22Rv1 (cell line): ENCODE measurements around the gene C3orf38.

Experiments used
- H3K27ac ChIP-seq: fragments of 450-650 bp; 2 replicates; pipeline ENCODE4 v1.5.1; 2017
- ZFX ChIP-seq: fragments of 450-650 bp; IDR thresholded peaks from 2 replicates; pipeline ENCODE4 v1.6.1; 2017; ENCODE audit warnings: antibody characterized with exemption, borderline replicate concordance
- TF ChIP-seq, protein P1 (sequence below): fragments of 450-650 bp; IDR thresholded peaks from 2 replicates; pipeline ENCODE4 v1.5.1; 2017; ENCODE audit warnings: mild to moderate bottlenecking

Gene C3orf38

DNA sequence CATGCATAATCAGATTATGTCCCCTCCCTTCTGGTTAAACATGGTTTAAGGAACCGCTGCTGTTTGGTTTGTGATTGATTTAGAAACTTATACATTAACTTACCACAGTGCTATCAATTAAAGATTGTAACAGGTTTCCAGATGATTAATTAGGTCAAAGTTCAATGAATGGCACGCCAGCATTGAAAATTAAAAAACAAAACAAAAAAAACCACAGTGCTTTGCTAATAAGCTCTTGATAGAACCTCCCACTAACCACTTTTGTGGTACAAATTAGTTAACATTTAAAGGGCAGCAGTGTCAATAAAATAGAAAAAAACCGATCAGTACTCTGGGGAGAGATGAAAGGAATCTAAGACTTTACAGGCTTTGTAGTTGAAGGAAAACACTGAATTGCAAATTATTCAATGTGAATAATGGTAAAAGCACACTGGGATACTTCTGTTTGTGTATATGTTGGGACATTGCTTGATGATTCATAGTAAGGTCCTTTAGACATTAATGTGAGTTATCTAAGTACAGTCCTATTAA is 7.6 kb upstream of the C3orf38 start:
- no peak overlapping the region for H3K27ac ChIP-seq

DNA sequence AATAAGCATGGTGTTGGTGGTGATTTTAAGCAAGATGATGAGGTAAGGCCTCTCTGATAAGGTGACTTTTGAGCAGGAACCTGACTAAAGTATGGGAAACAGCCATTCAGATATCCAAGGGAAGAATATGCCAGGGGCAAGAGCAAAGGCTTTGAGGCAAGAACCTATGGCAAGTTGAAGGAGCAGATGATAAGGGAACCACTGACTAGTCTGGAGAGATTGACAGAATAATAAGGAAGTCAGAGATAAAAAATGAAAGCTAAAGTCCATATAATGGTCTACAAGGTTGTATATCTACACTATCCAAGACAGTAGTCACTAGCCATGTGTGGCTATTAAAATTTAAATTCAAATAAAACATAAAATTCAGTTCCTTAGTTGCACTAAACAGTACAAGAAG is 2.5 kb upstream of the C3orf38 start:
- no peak overlapping the region for H3K27ac ChIP-seq
- TF ChIP-seq, protein P1, sequence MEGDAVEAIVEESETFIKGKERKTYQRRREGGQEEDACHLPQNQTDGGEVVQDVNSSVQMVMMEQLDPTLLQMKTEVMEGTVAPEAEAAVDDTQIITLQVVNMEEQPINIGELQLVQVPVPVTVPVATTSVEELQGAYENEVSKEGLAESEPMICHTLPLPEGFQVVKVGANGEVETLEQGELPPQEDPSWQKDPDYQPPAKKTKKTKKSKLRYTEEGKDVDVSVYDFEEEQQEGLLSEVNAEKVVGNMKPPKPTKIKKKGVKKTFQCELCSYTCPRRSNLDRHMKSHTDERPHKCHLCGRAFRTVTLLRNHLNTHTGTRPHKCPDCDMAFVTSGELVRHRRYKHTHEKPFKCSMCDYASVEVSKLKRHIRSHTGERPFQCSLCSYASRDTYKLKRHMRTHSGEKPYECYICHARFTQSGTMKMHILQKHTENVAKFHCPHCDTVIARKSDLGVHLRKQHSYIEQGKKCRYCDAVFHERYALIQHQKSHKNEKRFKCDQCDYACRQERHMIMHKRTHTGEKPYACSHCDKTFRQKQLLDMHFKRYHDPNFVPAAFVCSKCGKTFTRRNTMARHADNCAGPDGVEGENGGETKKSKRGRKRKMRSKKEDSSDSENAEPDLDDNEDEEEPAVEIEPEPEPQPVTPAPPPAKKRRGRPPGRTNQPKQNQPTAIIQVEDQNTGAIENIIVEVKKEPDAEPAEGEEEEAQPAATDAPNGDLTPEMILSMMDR = no peak
- no peak for TF ChIP-seq ZFX

More for the DNA sequence above, 7.6 kb upstream of the C3orf38 start:
- TF ChIP-seq ZFX = no peak
- TF ChIP-seq, protein P1 = no peak

DNA sequence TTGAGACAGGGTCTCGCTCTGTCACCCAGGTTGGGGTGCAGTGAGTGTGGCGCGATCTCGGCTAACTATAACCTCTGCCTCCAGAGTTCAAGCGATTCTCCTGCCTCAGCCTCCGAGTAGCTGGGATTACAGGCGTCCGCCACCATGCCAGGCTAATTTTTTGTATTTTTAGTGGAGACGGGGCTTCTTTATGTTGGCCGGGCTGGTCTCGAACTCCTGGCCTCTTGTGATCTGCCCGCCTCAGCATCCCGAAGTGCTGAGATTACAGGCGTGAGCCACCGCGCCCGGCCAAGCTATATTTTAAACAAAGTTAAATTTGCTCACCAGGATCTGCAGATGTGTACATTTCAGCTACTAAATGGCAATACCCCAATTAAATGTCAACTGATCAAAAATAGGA is 1.1 kb upstream of the C3orf38 start:
- H3K27ac ChIP-seq = peak overlapping the region; percentile 98
- no peak for TF ChIP-seq ZFX
- TF ChIP-seq, protein P1 = no peak

DNA sequence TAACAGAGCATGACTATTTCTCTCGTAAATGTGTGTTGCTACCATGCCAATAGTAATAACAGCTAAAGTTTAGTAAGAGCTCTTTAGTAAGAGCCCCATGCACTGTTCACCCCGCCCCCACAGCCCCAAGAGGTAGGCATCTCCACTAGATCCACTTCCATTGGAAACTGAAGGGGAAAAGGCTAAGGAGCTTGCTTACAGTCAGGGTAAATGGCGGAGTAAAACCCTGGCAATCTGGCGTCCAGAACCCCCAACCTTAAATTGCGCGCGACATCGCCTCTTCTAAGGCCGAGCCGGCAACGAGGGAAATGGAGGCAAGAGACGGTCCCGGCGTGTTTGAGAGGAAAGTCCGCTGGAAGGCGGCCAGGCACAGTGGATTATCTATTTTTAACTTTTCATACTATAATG is 654 bp upstream of the C3orf38 start:
- TF ChIP-seq ZFX = no peak
- peak overlapping the region; percentile 98 for H3K27ac ChIP-seq

DNA sequence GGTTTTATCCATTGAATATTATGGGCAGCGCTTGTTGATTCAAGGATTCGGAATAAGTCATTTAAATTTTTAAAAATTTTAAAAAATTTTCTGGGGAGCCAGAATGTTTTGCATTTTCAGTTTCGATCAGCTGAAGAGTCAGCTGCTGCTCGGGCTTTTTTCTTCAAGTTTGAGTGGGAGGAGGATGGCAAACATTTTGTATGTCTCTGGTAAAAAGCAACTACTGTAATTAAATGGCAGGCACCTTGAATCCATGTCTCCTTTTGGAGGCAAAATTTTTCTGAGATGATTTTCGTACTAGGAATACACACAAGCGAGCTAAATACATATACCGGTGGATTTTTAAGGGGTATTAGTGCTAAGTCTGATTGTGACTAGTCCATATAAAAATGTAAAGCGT is 612 bp downstream of the C3orf38 start:
- TF ChIP-seq ZFX = no peak
- TF ChIP-seq, protein P1 = no peak
- peak overlapping the region; percentile 98 for H3K27ac ChIP-seq

DNA sequence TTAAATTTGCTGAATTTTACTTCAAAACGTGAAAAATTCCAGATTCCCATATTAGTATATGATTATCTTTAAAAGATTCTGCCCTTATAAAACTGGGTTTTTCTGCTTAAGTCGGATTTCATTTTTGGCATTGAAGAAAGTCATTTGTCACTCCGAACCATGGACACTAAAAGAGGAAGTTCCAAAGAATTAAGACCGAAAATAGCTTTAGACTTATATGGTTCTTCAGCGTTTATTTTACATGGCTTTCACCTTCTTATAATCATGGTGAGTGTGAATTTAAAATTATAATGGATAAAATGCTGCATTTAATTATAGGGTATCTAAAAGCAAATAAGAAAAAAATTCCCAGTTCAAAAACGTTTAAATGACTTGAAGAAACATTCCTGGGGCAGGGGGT is 1.0 kb downstream of the C3orf38 start:
- TF ChIP-seq, protein P1 = no peak
- TF ChIP-seq ZFX = no peak
- H3K27ac ChIP-seq = peak overlapping the region; percentile 98

DNA sequence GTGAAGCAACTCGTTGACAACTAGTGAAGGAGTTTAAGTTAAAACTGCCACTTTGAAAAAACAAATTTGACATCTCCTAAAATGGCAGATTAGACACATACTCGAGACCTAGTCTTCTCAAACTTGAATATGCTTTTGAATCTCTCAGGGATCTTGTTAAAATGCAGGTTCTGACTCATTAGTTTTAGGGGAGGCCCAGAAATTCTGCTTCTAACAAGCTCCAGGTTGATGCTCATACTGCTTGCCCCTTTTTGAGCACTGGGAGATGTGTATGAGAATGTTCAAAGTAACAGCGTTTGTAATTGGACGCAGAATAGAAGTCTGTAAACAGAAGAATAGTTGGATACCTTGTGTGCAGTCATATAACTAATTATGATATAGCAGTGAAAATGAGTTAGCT is 1.6 kb downstream of the C3orf38 start:
- TF ChIP-seq, protein P1 = no peak
- TF ChIP-seq ZFX = no peak
- no peak overlapping the region for H3K27ac ChIP-seq

DNA sequence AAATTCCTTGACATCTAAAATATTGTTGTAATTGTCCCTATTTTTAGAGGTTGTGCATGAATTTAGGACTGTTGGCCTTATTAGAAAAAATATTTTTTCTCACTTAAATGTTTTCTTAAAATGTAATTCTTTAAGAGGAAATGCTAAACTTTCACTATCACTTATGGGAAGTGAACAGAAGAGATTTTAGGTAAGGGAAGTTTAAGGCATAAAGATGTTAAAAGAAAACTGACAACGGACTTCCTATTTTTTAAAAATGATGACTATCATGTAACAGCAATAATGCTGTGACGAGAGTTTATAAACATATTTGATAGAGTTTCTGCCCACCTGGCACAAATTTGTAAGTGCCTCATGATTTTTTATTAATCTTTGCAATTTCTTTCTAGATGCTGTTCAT is 3.1 kb downstream of the C3orf38 start:
- TF ChIP-seq, protein P1 = no peak
- TF ChIP-seq ZFX = no peak
- H3K27ac ChIP-seq = no peak overlapping the region
